ENCODE measurements around the gene G3BP2. TPM values are rescaled to one million over a fixed set of nuclear protein-coding genes. Genes with fewer than 3 reads are reported as not detected.
A peak's percentile ranks its signal among the peaks of the same experiment; 100 is the strongest.

G3BP2 gene
- total RNA-seq, 1 donor from 2014 or later: 204 TPM

- DNase-seq (ENCODE audit: low read depth): peak; percentile 77
- peaks cover 4% of the 10 kb centered on the region for H3K36me3 ChIP-seq (ENCODE audit: control insufficient read depth, insufficient read depth, low read length)
- FAIRE-seq: no peak
These were observed 14.3 kb downstream of the G3BP2 start for GRCh38 chr4:75658876-75659275.

GRCh38 chr4:75655562-75655961, 17.6 kb downstream of the G3BP2 start:
- Histone ChIP-seq H3K36me3 (ENCODE audit: control insufficient read depth, insufficient read depth, low read length) (peaks cover 4% of the 10 kb centered on the region), H3K4me3 (ENCODE audit: low read depth, low read length) (no peak overlapping the region), H3K27me3 (ENCODE audit: control insufficient read depth, insufficient read depth, low read length) (no peaks in the 10 kb centered on the region)
- TF ChIP-seq CTCF (IDR thresholded peaks at IDR 0.05; ENCODE audit: insufficient read depth, low read length, severe bottlenecking): no peak
- FAIRE-seq: no peak
- DNase-seq (ENCODE audit: low read depth): no peak

More at GRCh38 chr4:75658876-75659275, 14.3 kb downstream of the G3BP2 start:
- Histone ChIP-seq H3K4me3 (ENCODE audit: low read depth, low read length) (no peak overlapping the region), H3K27me3 (ENCODE audit: control insufficient read depth, insufficient read depth, low read length) (no peaks in the 10 kb centered on the region)
- TF ChIP-seq CTCF (IDR thresholded peaks at IDR 0.05; ENCODE audit: insufficient read depth, low read length, severe bottlenecking): no peak

GRCh38 chr4:75654905-75655304, 18.3 kb downstream of the G3BP2 start:
- no peak for TF ChIP-seq CTCF (IDR thresholded peaks at IDR 0.05; ENCODE audit: insufficient read depth, low read length, severe bottlenecking)
- H3K27me3 ChIP-seq (ENCODE audit: control insufficient read depth, insufficient read depth, low read length): no peaks in the 10 kb centered on the region
- no peak overlapping the region for H3K4me3 ChIP-seq (ENCODE audit: low read depth, low read length)
- FAIRE-seq: no peak
- no peak for DNase-seq (ENCODE audit: low read depth)
- H3K36me3 ChIP-seq (ENCODE audit: control insufficient read depth, insufficient read depth, low read length): peaks cover 4% of the 10 kb centered on the region

DNA sequence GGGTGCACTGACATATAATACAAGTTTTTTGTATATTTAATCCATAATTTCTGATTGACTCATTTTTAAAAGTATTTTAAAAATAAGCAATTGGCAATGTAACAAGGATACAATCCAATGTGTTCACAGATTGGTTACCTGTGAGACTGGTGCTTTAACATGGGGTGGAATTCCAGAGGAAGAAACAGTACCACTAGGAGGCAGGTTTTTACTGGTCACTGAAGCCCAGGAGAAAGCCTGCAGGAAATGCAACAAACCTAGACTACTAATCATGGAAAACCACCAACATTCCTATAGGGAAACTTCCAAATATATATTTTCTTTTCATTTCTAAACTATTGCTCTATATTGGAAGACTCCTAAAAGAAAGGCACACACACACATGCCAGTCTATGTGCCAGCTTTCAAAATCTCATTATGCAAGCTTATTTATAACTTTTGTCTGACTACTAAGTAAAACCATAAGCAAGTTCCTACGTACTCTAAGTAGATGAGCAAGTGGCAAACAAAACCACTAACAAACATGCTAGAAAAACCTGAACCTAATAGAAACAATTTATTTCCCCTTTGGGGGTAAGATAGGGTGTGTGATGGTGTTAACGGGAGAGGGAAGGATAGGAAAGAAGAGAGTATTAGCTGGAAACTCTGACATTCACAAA, 19.2 kb downstream of the G3BP2 start:
- no peak overlapping the region for H3K4me3 ChIP-seq (ENCODE audit: low read depth, low read length)
- DNase-seq (ENCODE audit: low read depth): peak; percentile 64
- H3K27me3 ChIP-seq (ENCODE audit: control insufficient read depth, insufficient read depth, low read length): no peaks in the 10 kb centered on the region
- FAIRE-seq: no peak
- H3K36me3 ChIP-seq (ENCODE audit: control insufficient read depth, insufficient read depth, low read length): peaks cover 4% of the 10 kb centered on the region
- TF ChIP-seq CTCF (IDR thresholded peaks at IDR 0.05; ENCODE audit: insufficient read depth, low read length, severe bottlenecking): peak; percentile 48

- peaks cover 4% of the 10 kb centered on the region for H3K36me3 ChIP-seq (ENCODE audit: control insufficient read depth, insufficient read depth, low read length)
- FAIRE-seq (no peak), DNase-seq (ENCODE audit: low read depth) (no peak)
- no peak overlapping the region for H3K4me3 ChIP-seq (ENCODE audit: low read depth, low read length)
- no peaks in the 10 kb centered on the region for H3K27me3 ChIP-seq (ENCODE audit: control insufficient read depth, insufficient read depth, low read length)
- no peak for TF ChIP-seq CTCF (IDR thresholded peaks at IDR 0.05; ENCODE audit: insufficient read depth, low read length, severe bottlenecking)
These were observed 29.1 kb downstream of the G3BP2 start for GRCh38 chr4:75644095-75644494.

- H3K36me3 ChIP-seq (ENCODE audit: control insufficient read depth, insufficient read depth, low read length): peaks cover 4% of the 10 kb centered on the region
- no peaks in the 10 kb centered on the region for H3K27me3 ChIP-seq (ENCODE audit: control insufficient read depth, insufficient read depth, low read length)
- no peak for DNase-seq (ENCODE audit: low read depth)
- H3K4me3 ChIP-seq (ENCODE audit: low read depth, low read length): no peak overlapping the region
- FAIRE-seq: no peak
- no peak for TF ChIP-seq CTCF (IDR thresholded peaks at IDR 0.05; ENCODE audit: insufficient read depth, low read length, severe bottlenecking)
These were observed 29.6 kb downstream of the G3BP2 start for GRCh38 chr4:75643651-75644050.

Measured in bronchial epithelial cell (primary cell).